ENCODE measurements around the gene HIGD1A. TPM values are rescaled to one million over a fixed set of nuclear protein-coding genes. Genes with fewer than 3 reads are reported as not detected.

The HIGD1A gene
- total and polyA plus RNA-seq, 10 of the 15 experiments (the other 5 are each of a cell fraction or from before 2014, with no cell fraction given) = 73.9 to 487 (median 175) TPM

- intact Hi-C loops (cut with micrococcal nuclease; ENCODE audit: unreplicated experiment) (loop anchor here (5.0 to 10.0 kb wide), 3 partner anchors 87 to 195 kb away; partner anchors contain the start of gene ZBTB47), in situ Hi-C loops (cut with MboI) (loop anchor here (10.0 kb wide), 1 partner anchor 165 kb away; no protein-coding TSS in a partner anchor)
- no peaks in the 10 kb centered on the region for H4K20me1 ChIP-seq (ENCODE audit: control insufficient read depth, insufficient read depth)
- no peaks in the 10 kb centered on the region for H3K27me3 ChIP-seq (replicated peaks in 1 of 2; ENCODE audit: control insufficient read depth in 2 of 2, insufficient read depth in 2 of 2, low read length in 1 of 2)
- POLR2A ChIA-PET = no interaction called here
- no peak overlapping the region for H3K4me2 ChIP-seq (ENCODE audit: control insufficient read depth, insufficient read depth)
- 36% methylated on average over 12 of the region's 12 CpGs for WGBS (ENCODE audit: insufficient coverage, insufficient replicate concordance, low lambda C conversion rate, missing lambda C conversion rate)
- H3K27ac ChIP-seq (ENCODE audit: control insufficient read depth, insufficient read depth) = no peak overlapping the region
- BruUV-seq (replicated peaks) = no TSS peak
- FAIRE-seq = no peak
- H3K79me2 ChIP-seq (ENCODE audit: control insufficient read depth, insufficient read depth, low read length) = no peaks in the 10 kb centered on the region
- H3K4me3 ChIP-seq = no peak overlapping the region
- no peaks in the 10 kb centered on the region for H3K4me1 ChIP-seq (ENCODE audit: control insufficient read depth, insufficient read depth, low read length)
- ATAC-seq = no peak
- no peak overlapping the region for H2AFZ ChIP-seq (ENCODE audit: control insufficient read depth, low read depth, low read length)
- SMC1A ChIA-PET (ENCODE audit: uncharacterized antibody, unreplicated experiment) = no interaction called here
- DNase-seq (ENCODE audit: low read depth, low spot score) = no peak
- RAD21 ChIA-PET (ENCODE audit: unreplicated experiment) = no interaction called here
- H3K9ac ChIP-seq (ENCODE audit: control insufficient read depth, insufficient read depth, low read length) = no peak overlapping the region
- H3K9me3 ChIP-seq (replicated peaks; ENCODE audit: control insufficient read depth, insufficient read depth, low read length) = no peaks in the 10 kb centered on the region
- no peaks in the 10 kb centered on the region for H3K36me3 ChIP-seq (ENCODE audit: control insufficient read depth in 2 of 2, insufficient read depth in 2 of 2, low read length in 1 of 2)
- CTCF ChIA-PET = interaction anchor here (0.9 kb wide), 1 partner anchor 18 kb away, joined by 3 read pairs; no protein-coding TSS in a partner anchor
- TF ChIP-seq ZNF24 (IDR thresholded peaks at IDR 0.05) = no peak
- TF ChIP-seq ZSCAN29 (IDR thresholded peaks at IDR 0.05) = no peak
- TF ChIP-seq BCL11A (IDR thresholded peaks at IDR 0.05; ENCODE audit: low read depth, low read length) = no peak
- TF ChIP-seq SIN3A (IDR thresholded peaks at IDR 0.05; ENCODE audit: low read depth, low read length) = no peak
- no peak for TF ChIP-seq IRF3 (IDR thresholded peaks at IDR 0.05)
- no peak for TF ChIP-seq POLR2A (IDR thresholded peaks at IDR 0.05; ENCODE audit: low read depth, low read length)
- no peak for TF ChIP-seq CEBPZ (IDR thresholded peaks at IDR 0.05; ENCODE audit: low read depth, low read length)
- TF ChIP-seq NFIC (IDR thresholded peaks at IDR 0.05; ENCODE audit: low read depth, low read length) = no peak
- TF ChIP-seq SREBF2 (IDR thresholded peaks at IDR 0.05; ENCODE audit: low read length) = no peak
- no peak for TF ChIP-seq IKZF2 (IDR thresholded peaks at IDR 0.05)
- no peak for TF ChIP-seq STAT1 (conservative IDR thresholded peaks at IDR 0.05)
- TF ChIP-seq ZBTB11 (CRISPR knock-in tag; IDR thresholded peaks at IDR 0.05) = no peak
- no peak for TF ChIP-seq USF2 (IDR thresholded peaks at IDR 0.05; ENCODE audit: borderline replicate concordance, low read depth, low read length)
- no peak for TF ChIP-seq ESRRA (IDR thresholded peaks at IDR 0.05; ENCODE audit: low read length)
- no peak for TF ChIP-seq DPF2 (IDR thresholded peaks at IDR 0.05)
- no peak for TF ChIP-seq ETV6 (conservative IDR thresholded peaks at IDR 0.05 in 1 of 2, IDR thresholded peaks at IDR 0.05 in 1 of 2; ENCODE audit: borderline replicate concordance in 1 of 2, low read depth in 1 of 2)
Observed at GRCh38 chr3:42739401-42740158, 64.7 kb downstream of the HIGD1A start.

Data from GM12878 (cell line).